ENCODE measurements around the gene NSF.

DNA sequence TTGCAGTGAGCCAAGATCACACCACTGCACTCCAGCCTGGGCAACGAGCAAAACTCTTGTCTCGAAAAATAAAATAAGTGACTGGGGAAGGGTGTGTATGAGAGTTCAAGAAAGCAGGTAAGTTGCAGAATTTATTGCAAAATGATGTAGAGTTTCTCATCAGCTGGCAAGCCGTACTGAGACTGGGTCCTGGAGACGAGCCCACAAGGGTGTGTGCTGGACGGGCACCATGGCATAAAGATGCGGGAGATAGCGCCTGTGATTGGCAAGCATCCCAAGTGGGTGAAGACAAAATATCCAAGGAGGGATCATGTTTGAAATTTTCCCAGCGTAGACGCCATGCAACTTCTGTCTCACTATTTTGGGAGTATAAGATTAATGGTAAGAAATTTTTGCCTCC, 168.7 kb downstream of the NSF start:
- TF ChIP-seq EZH2 (IDR thresholded peaks at IDR 0.05) (no peak), FOXP2 (optimal IDR thresholded peaks at IDR 0.05; ENCODE audit: control extremely low read depth, extremely low read length, insufficient read depth) (no peak), POLR2AphosphoS5 (IDR thresholded peaks at IDR 0.05; ENCODE audit: borderline replicate concordance, low read depth, low read length) (no peak)

All from SK-N-MC (cell line).